HL-60/S4 (cell line): Measurements from ENCODE around the gene CUL1.

Experiments
- in situ Hi-C: fragments of 300-500 bp; cut with MboI; formaldehyde crosslinking; loops from 2 replicates; pipeline ENCODE4 v1.14.3; 2022; ENCODE audit warnings: low sequenced_read_pairs

The CUL1 gene

GRCh38 chr7:148803094-148803493 lies 104.4 kb downstream of the CUL1 start:
- in situ Hi-C loops, result no loop called here

GRCh38 chr7:148804343-148805235 lies 105.9 kb downstream of the CUL1 start:
- in situ Hi-C loops, result no loop called here

- in situ Hi-C loops, result no loop called here
Measured at GRCh38 chr7:148806187-148806586, 107.5 kb downstream of the CUL1 start.

GRCh38 chr7:148807436-148807835 lies 108.7 kb downstream of the CUL1 start:
- in situ Hi-C loops, result no loop called here

- in situ Hi-C loops, result no loop called here
Measured at GRCh38 chr7:148809856-148810255, 111.2 kb downstream of the CUL1 start.

- in situ Hi-C loops, result no loop called here
Measured at GRCh38 chr7:148811892-148812291, 113.2 kb downstream of the CUL1 start.

- in situ Hi-C loops, result no loop called here
Measured at GRCh38 chr7:148813890-148814289, 115.2 kb downstream of the CUL1 start.

GRCh38 chr7:148814922-148815559 lies 116.3 kb downstream of the CUL1 start:
- in situ Hi-C loops, result no loop called here

- in situ Hi-C loops, result no loop called here
Measured at GRCh38 chr7:148815612-148816011, 116.9 kb downstream of the CUL1 start.

- in situ Hi-C loops, result no loop called here
Measured at GRCh38 chr7:148819697-148820360, 121.1 kb downstream of the CUL1 start.

GRCh38 chr7:148821422-148821821 lies 122.7 kb downstream of the CUL1 start:
- in situ Hi-C loops, result no loop called here

GRCh38 chr7:148824864-148825263 lies 126.2 kb downstream of the CUL1 start:
- in situ Hi-C loops, result no loop called here

- in situ Hi-C loops, result no loop called here
Measured at GRCh38 chr7:148825338-148825737, 126.6 kb downstream of the CUL1 start.

- in situ Hi-C loops, result no loop called here
Measured at GRCh38 chr7:148828965-148829364, 130.3 kb downstream of the CUL1 start.

- in situ Hi-C loops, result no loop called here
Measured at GRCh38 chr7:148830897-148831692, 132.4 kb downstream of the CUL1 start.

GRCh38 chr7:148831782-148832181 lies 133.1 kb downstream of the CUL1 start:
- in situ Hi-C loops, result no loop called here

- in situ Hi-C loops, result no loop called here
Measured at GRCh38 chr7:148834605-148835004, 135.9 kb downstream of the CUL1 start.

GRCh38 chr7:148835854-148836253 lies 137.2 kb downstream of the CUL1 start:
- in situ Hi-C loops, result no loop called here

- in situ Hi-C loops, result no loop called here
Measured at GRCh38 chr7:148838905-148839304, 140.2 kb downstream of the CUL1 start.

GRCh38 chr7:148847815-148848734 lies 149.4 kb downstream of the CUL1 start:
- in situ Hi-C loops, result no loop called here
